Gastrocnemius medialis (tissue), 4 donors: ENCODE results near the gene SUGCT.

ENCODE experiments used
- CTCF ChIP-seq, 5 experiments: fragments of 450-650 bp in 3 of 5; fragments of 200-600 bp in 2 of 5; sonication (generic) in 2 of 5; IDR thresholded peaks in 4 of 5; conservative IDR thresholded peaks in 1 of 5; 1 replicate in 4 of 5; 2 replicates in 1 of 5; pipeline ENCODE4 v1.5.1; 2016 to 2019; ENCODE audit warnings: antibody characterized with exemption in 5 of 5, mild to moderate bottlenecking in 3 of 5, moderate library complexity in 3 of 5
- POLR2A ChIP-seq, 2 donors: fragments of 450-650 bp; IDR thresholded peaks; one replicate each; pipeline ENCODE4 v1.6.1; 2017; ENCODE audit warnings: antibody characterized with exemption in 2 of 2, mild to moderate bottlenecking in 2 of 2, moderate library complexity in 2 of 2

DNA sequence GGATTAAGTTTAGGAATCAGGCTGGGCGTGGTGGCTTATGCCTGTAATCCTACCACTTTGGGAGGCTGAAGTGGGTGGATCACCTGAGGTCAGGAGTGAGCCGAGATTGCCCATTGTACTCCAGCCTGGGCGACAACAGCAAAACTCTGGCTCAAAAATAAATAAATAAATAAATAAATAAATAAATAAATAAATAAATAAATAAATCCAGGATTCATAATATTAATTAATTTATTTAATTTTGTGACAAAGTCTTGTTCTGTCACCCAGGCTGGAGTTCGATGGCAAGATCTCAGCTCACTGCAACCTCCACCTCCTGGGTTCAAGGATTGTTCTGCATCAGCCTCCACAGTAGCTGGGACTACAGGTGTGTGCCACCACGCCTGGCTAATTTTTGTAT, 4.2 kb downstream of the SUGCT start:
- TF ChIP-seq CTCF (IDR thresholded peaks at IDR 0.05 in 4 of 5, conservative IDR thresholded peaks at IDR 0.05 in 1 of 5) (no peak), POLR2A (IDR thresholded peaks at IDR 0.05) (no peak)
